OCI-LY1 (cell line): Measurements from ENCODE around the gene DYTN.

Source experiments
- H2AFZ ChIP-seq: fragments of 200-600 bp; sonication (generic), shearing (Covaris generic); 2 replicates; pipeline ENCODE4 v1.6.0; 2014; ENCODE audit warnings: antibody characterized with exemption, mild to moderate bottlenecking, low read length
- H3F3A ChIP-seq: fragments of 200-600 bp; sonication (generic), shearing (Covaris generic); 2 replicates; pipeline ENCODE4 v1.6.0; 2014; ENCODE audit warnings: mild to moderate bottlenecking, antibody characterized with exemption, low read length, moderate library complexity; ENCODE audit not compliant: insufficient read depth
- H3K27ac ChIP-seq: fragments of 200-600 bp; sonication (generic); 2 replicates; pipeline ENCODE4 v1.5.1; 2014; ENCODE audit warnings: low read length, mixed run types, mild to moderate bottlenecking, low read depth; ENCODE audit not compliant: poor library complexity, severe bottlenecking
- H3K27me3 ChIP-seq: fragments of 200-600 bp; sonication (generic); 2 replicates; pipeline ENCODE4 v1.6.0; 2014; ENCODE audit warnings: antibody characterized with exemption, mild to moderate bottlenecking, low read length, moderate library complexity; ENCODE audit not compliant: insufficient read depth
- H3K36me3 ChIP-seq: fragments of 200-600 bp; sonication (generic); 2 replicates; pipeline ENCODE4 v1.6.1; 2014; ENCODE audit warnings: mild to moderate bottlenecking, antibody characterized with exemption, low read length, moderate library complexity, mixed read lengths; ENCODE audit not compliant: insufficient read depth
- H3K4me1 ChIP-seq: fragments of 200-600 bp; sonication (generic); 2 replicates; pipeline ENCODE4 v1.5.1; 2014; ENCODE audit warnings: mild to moderate bottlenecking, low read length, moderate library complexity; ENCODE audit not compliant: insufficient read depth, severe bottlenecking
- H3K4me2 ChIP-seq: fragments of 200-600 bp; sonication (generic), shearing (Covaris generic); 2 replicates; pipeline ENCODE4 v1.6.1; 2014; ENCODE audit warnings: low read length
- H3K4me3 ChIP-seq: fragments of 200-600 bp; sonication (generic); 2 replicates; pipeline ENCODE4 v1.5.1; 2014; ENCODE audit warnings: low read length, low read depth, mild to moderate bottlenecking, mixed read lengths; ENCODE audit not compliant: poor library complexity, severe bottlenecking
- H3K79me2 ChIP-seq: fragments of 200-600 bp; shearing (Covaris generic); 2 replicates; pipeline ENCODE4 v1.6.1; 2016; ENCODE audit warnings: mixed run types, low read length, mixed read lengths; ENCODE audit not compliant: insufficient read depth
- H3K9ac ChIP-seq: fragments of 200-600 bp; sonication (generic), shearing (Covaris generic); 2 replicates; pipeline ENCODE4 v1.6.1; 2014; ENCODE audit warnings: mild to moderate bottlenecking, low read length, mixed read lengths
- H3K9me2 ChIP-seq: fragments of 200-600 bp; sonication (generic), shearing (Covaris generic); 2 replicates; pipeline ENCODE4 v1.6.1; 2014; ENCODE audit warnings: low read depth, mild to moderate bottlenecking, low read length, mixed read lengths
- H3K9me3 ChIP-seq: fragments of 200-600 bp; shearing (Covaris generic); 2 replicates; pipeline ENCODE4 v1.6.1; 2014; ENCODE audit warnings: low read length, mixed read lengths
- H4K20me1 ChIP-seq: fragments of 200-600 bp; sonication (generic), shearing (Covaris generic); 2 replicates; pipeline ENCODE4 v1.6.0; 2016; ENCODE audit warnings: mild to moderate bottlenecking, low read length; ENCODE audit not compliant: insufficient read depth
- CTCF ChIP-seq: fragments of 200-600 bp; sonication (generic), shearing (Covaris generic); IDR thresholded peaks from 2 replicates; pipeline ENCODE4 v1.5.1; 2017; ENCODE audit warnings: mild to moderate bottlenecking, antibody characterized with exemption, low read length, moderate library complexity, mixed read lengths
- EZH2 ChIP-seq: fragments of 200-600 bp; sonication (generic), shearing (Covaris generic); IDR thresholded peaks from 2 replicates; pipeline ENCODE4 v1.8.0; 2017; ENCODE audit warnings: borderline replicate concordance, mixed run types, mild to moderate bottlenecking, antibody characterized with exemption, low read length, moderate library complexity, mixed read lengths

DYTN gene

GRCh38 chr2:206718296-206718695, at the start of gene DYTN:
Gene DYTN (minus strand): TSS chr2:206718396. CDS start chr2:206718279, 117 bp downstream.
- Histone ChIP-seq H3F3A (no peaks in the 10 kb centered on the region), H4K20me1 (no peaks in the 10 kb centered on the region), H3K4me3 (no peak within 1 kb of the TSS), H3K9ac (no peak within 1 kb of the TSS), H3K9me2 (no peaks in the 10 kb centered on the region), H2AFZ (no peak within 1 kb of the TSS), H3K9me3 (no peaks in the 10 kb centered on the region), H3K4me2 (no peak within 1 kb of the TSS), H3K27me3 (no peaks in the 10 kb centered on the region), H3K79me2 (no peaks in the 10 kb centered on the region), H3K36me3 (no peaks in the 10 kb centered on the region), H3K4me1 (no peaks in the 10 kb centered on the region), H3K27ac (no peak within 1 kb of the TSS)
- TF ChIP-seq EZH2 (no peak), CTCF (no peak)

- Histone ChIP-seq H3K4me2 (peak overlapping the region; percentile 73), H3K27ac (peak overlapping the region; percentile 34), H3K9ac (peak overlapping the region; percentile 91), H3K79me2 (peaks cover 17% of the 10 kb centered on the region), H3K36me3 (peaks cover 39% of the 10 kb centered on the region; the same call in 1 of the 2 replicates), H3K4me1 (peaks cover 27% of the 10 kb centered on the region), H3F3A (no peaks in the 10 kb centered on the region), H3K4me3 (peak overlapping the region; percentile 93), H3K9me2 (no peaks in the 10 kb centered on the region), H3K27me3 (no peaks in the 10 kb centered on the region), H2AFZ (no peak overlapping the region), H3K9me3 (no peaks in the 10 kb centered on the region), H4K20me1 (no peaks in the 10 kb centered on the region)
- no peak for TF ChIP-seq EZH2
- TF ChIP-seq CTCF = no peak
Measured at GRCh38 chr2:206766057-206766930, 48.1 kb upstream of the DYTN start.

GRCh38 chr2:206765242-206766056, 47.3 kb upstream of the DYTN start, which contains the start of the genes FASTKD2 and MDH1B:
Gene FASTKD2 (plus strand): TSS chr2:206765606. CDS start chr2:206766694, 1,088 bp downstream.
Gene MDH1B (minus strand): TSS chr2:206765328. CDS start chr2:206765271, 57 bp downstream.
- no peaks in the 10 kb centered on the region for H3K9me2 ChIP-seq
- TF ChIP-seq EZH2 (no peak), CTCF (no peak)

More at GRCh38 chr2:206765242-206766056, 47.3 kb upstream of the DYTN start, which contains the start of the genes FASTKD2 and MDH1B:
- Histone ChIP-seq H3K4me3 (peak within 1 kb of the TSS; percentile 93), H2AFZ (no peak within 1 kb of the TSS), H3K27me3 (no peaks in the 10 kb centered on the region), H3K79me2 (peaks cover 17% of the 10 kb centered on the region), H3K9me3 (no peaks in the 10 kb centered on the region), H3K9ac (peak within 1 kb of the TSS; percentile 91), H3K36me3 (peaks cover 33% of the 10 kb centered on the region; the same call in 1 of the 2 replicates), H3K4me1 (peaks cover 27% of the 10 kb centered on the region), H3K4me2 (peak within 1 kb of the TSS; percentile 73), H3F3A (no peaks in the 10 kb centered on the region), H4K20me1 (no peaks in the 10 kb centered on the region), H3K27ac (peak within 1 kb of the TSS; percentile 34)
